H1 (cell line): Measurements from ENCODE around the gene ATAD3B. TPM values are rescaled to one million over a fixed set of nuclear protein-coding genes. Genes with fewer than 3 reads are reported as not detected.

Experiments
- CTCF ChIA-PET: fragments of 300-600 bp; sonication (Branson Sonifier 250); formaldehyde crosslinking; loops from one replicate; lab custom pipeline; 2021; ENCODE audit not compliant: partially characterized antibody; lab: Charles Lee
- POLR2A ChIA-PET: fragments of 300-600 bp; sonication (Branson Sonifier 250); formaldehyde crosslinking; loops from one replicate; lab custom pipeline; 2021; ENCODE audit warnings: inconsistent platforms; ENCODE audit not compliant: partially characterized antibody; lab: Charles Lee
- DNase-seq, 2 experiments: peaks; one replicate each; pipeline versions ENCODE4 v3.0.0 to v3.0.0-alpha.2; 2010 to 2022; ENCODE audit warnings: low spot score in 2 of 2, low read depth in 1 of 2, mixed read lengths in 1 of 2
- FAIRE-seq: peaks from 2 replicates; lab custom pipeline; 2011; peaks lifted over from hg19 to GRCh38; lab: Jason Lieb, UNC
- H2AFZ ChIP-seq: 2 replicates; pipeline ENCODE4 v1.8.1; 2012; ENCODE audit warnings: low read length, inconsistent platforms
- H2AK5ac ChIP-seq: 2 replicates; pipeline ENCODE4 v1.6.1; 2013; ENCODE audit warnings: low read depth, low read length
- H2BK120ac ChIP-seq: replicated peaks from 2 replicates; pipeline ENCODE3; 2013; ENCODE audit warnings: low read depth, low read length, inconsistent platforms
- H2BK12ac ChIP-seq: 2 replicates; pipeline ENCODE4 v1.6.1; 2013; ENCODE audit warnings: low read depth, low read length
- H2BK15ac ChIP-seq: 2 replicates; pipeline ENCODE4 v1.6.1; 2013; ENCODE audit warnings: low read length
- H2BK20ac ChIP-seq: 2 replicates; pipeline ENCODE4 v1.6.1; 2013; ENCODE audit warnings: low read length
- H2BK5ac ChIP-seq: 2 replicates; pipeline ENCODE4 v1.6.1; 2013; ENCODE audit warnings: low read depth, low read length
- H3K14ac ChIP-seq: 2 replicates; pipeline ENCODE4 v1.6.1; 2013; ENCODE audit warnings: inconsistent platforms; ENCODE audit not compliant: insufficient read length
- H3K18ac ChIP-seq: 2 replicates; pipeline ENCODE4 v1.6.1; 2013; ENCODE audit warnings: low read length; ENCODE audit errors: extremely low read depth
- H3K23ac ChIP-seq: 2 replicates; pipeline ENCODE4 v1.6.1; 2013; ENCODE audit warnings: inconsistent platforms; ENCODE audit not compliant: insufficient read length
- H3K23me2 ChIP-seq: 2 replicates; pipeline ENCODE4 v1.6.1; 2013; ENCODE audit warnings: low read depth, low read length
- H3K27ac ChIP-seq: 2 replicates; pipeline ENCODE4 v1.6.1; 2011; ENCODE audit warnings: low read depth, low read length, inconsistent platforms
- H3K27me3 ChIP-seq, 4 experiments: replicated peaks in 1 of 4; 1 replicate in 1 of 4; 2 replicates in 3 of 4; pipeline versions ENCODE4 v1.6.1 to v1.8.1; 2011 to 2013; ENCODE audit warnings: low read length in 3 of 4, mild to moderate bottlenecking in 3 of 4, inconsistent platforms in 2 of 4, mixed read lengths in 2 of 4, moderate library complexity in 1 of 4; ENCODE audit not compliant: control insufficient read depth in 3 of 4, insufficient read depth in 3 of 4; ENCODE audit errors: extremely low read depth in 1 of 4
- H3K36me3 ChIP-seq, 4 experiments: 2 replicates each; pipeline versions ENCODE4 v1.6.1 to v1.8.1; 2011 to 2013; ENCODE audit warnings: mild to moderate bottlenecking in 4 of 4, low read length in 3 of 4, moderate library complexity in 2 of 4, control low read depth in 1 of 4, inconsistent platforms in 1 of 4; ENCODE audit not compliant: insufficient read depth in 4 of 4, control insufficient read depth in 2 of 4
- H3K4ac ChIP-seq: replicated peaks from 2 replicates; pipeline ENCODE3; 2013; ENCODE audit warnings: low read length, low read depth, mixed read lengths, inconsistent platforms; ENCODE audit not compliant: insufficient read length
- H3K4me1 ChIP-seq, 4 experiments: replicated peaks in 1 of 4; 1 replicate in 1 of 4; 2 replicates in 3 of 4; pipeline versions ENCODE4 v1.6.1 to v1.8.1; 2011 to 2013; ENCODE audit warnings: low read length in 3 of 4, inconsistent platforms in 2 of 4, mixed read lengths in 1 of 4; ENCODE audit not compliant: insufficient read depth in 4 of 4, control insufficient read depth in 3 of 4
- H3K4me2 ChIP-seq, 2 experiments: 2 replicates each; pipeline versions ENCODE4 v1.6.1 to v1.8.1; 2011 to 2013; ENCODE audit warnings: low read depth in 2 of 2, low read length in 2 of 2, control low read depth in 1 of 2, inconsistent platforms in 1 of 2, mild to moderate bottlenecking in 1 of 2; ENCODE audit not compliant: insufficient read depth in 1 of 2
- H3K4me3 ChIP-seq, 4 experiments: fragments of 200-600, 300-600 bp in 1 of 4; sonication (generic), shearing (Covaris generic), sonication (Bioruptor Twin) in 1 of 4; 2 replicates each; pipeline versions ENCODE4 v1.5.1 to v1.8.1; 2011 to 2016; ENCODE audit warnings: low read length in 4 of 4, low read depth in 3 of 4, control low read depth in 2 of 4, inconsistent platforms in 2 of 4, mild to moderate bottlenecking in 2 of 4, mixed read lengths in 1 of 4, moderate library complexity in 1 of 4; ENCODE audit not compliant: insufficient read depth in 2 of 4; ENCODE audit errors: extremely low read depth in 1 of 4
- H3K56ac ChIP-seq: replicated peaks from 2 replicates; pipeline ENCODE3; 2013; ENCODE audit warnings: low read depth, mild to moderate bottlenecking, mixed read lengths, low read length, inconsistent platforms; ENCODE audit not compliant: insufficient read length
- H3K79me1 ChIP-seq: 2 replicates; pipeline ENCODE4 v1.6.1; 2013; ENCODE audit warnings: low read depth, low read length, control low read depth
- H3K79me2 ChIP-seq, 2 experiments: 2 replicates each; pipeline versions ENCODE4 v1.6.1 to v1.8.1; 2012 to 2013; ENCODE audit warnings: low read length in 2 of 2, mild to moderate bottlenecking in 2 of 2, inconsistent platforms in 1 of 2; ENCODE audit not compliant: insufficient read depth in 2 of 2, control insufficient read depth in 1 of 2
- H3K9ac ChIP-seq, 4 experiments: replicated peaks in 1 of 4; 1 replicate in 1 of 4; 2 replicates in 3 of 4; pipeline versions ENCODE4 v1.6.1 to v1.8.1; 2011 to 2013; ENCODE audit warnings: low read depth in 3 of 4, low read length in 3 of 4, control low read depth in 2 of 4, mild to moderate bottlenecking in 2 of 4, moderate library complexity in 2 of 4, inconsistent platforms in 1 of 4; ENCODE audit errors: extremely low read depth in 1 of 4
- H3K9me3 ChIP-seq, 2 experiments: 2 replicates each; pipeline versions ENCODE4 v1.6.1 to v1.8.1; 2012 to 2013; ENCODE audit warnings: mild to moderate bottlenecking in 2 of 2, moderate library complexity in 2 of 2, control low read depth in 1 of 2, inconsistent platforms in 1 of 2, low read depth in 1 of 2, low read length in 1 of 2, mixed read lengths in 1 of 2; ENCODE audit not compliant: insufficient read depth in 2 of 2
- H4K20me1 ChIP-seq, 2 experiments: replicated peaks in 1 of 2; 2 replicates each; pipeline versions ENCODE3 to v1.8.1; 2011 to 2013; ENCODE audit warnings: inconsistent platforms in 2 of 2, low read length in 2 of 2, mild to moderate bottlenecking in 1 of 2; ENCODE audit not compliant: insufficient read depth in 2 of 2, control insufficient read depth in 1 of 2
- H4K5ac ChIP-seq: 2 replicates; pipeline ENCODE4 v1.6.1; 2013; ENCODE audit warnings: low read length, low read depth, mixed read lengths, inconsistent platforms; ENCODE audit not compliant: insufficient read length
- H4K8ac ChIP-seq: 2 replicates; pipeline ENCODE4 v1.8.0; 2013; ENCODE audit warnings: mild to moderate bottlenecking, moderate library complexity, low read length, inconsistent platforms; ENCODE audit not compliant: insufficient read depth; ENCODE audit errors: extremely low read depth
- H4K91ac ChIP-seq: replicated peaks from 2 replicates; pipeline ENCODE3; 2013; ENCODE audit warnings: low read length, mixed read lengths, inconsistent platforms; ENCODE audit not compliant: insufficient read length
- CBX8 ChIP-seq: fragments of 300-800, 300-1000 bp; sonication (generic); IDR thresholded peaks from 2 replicates; pipeline ENCODE4 v1.7.1; 2016; ENCODE audit warnings: low read depth, low read length, borderline replicate concordance
- CHD1 ChIP-seq: IDR thresholded peaks from 2 replicates; pipeline ENCODE4 v1.6.1; 2012; ENCODE audit warnings: low read depth, low read length, improper control_type of control experiment
- PHF8 ChIP-seq: fragments of 200-600 bp; sonication (generic); conservative IDR thresholded peaks from 2 replicates; pipeline ENCODE4 v1.7.1; 2012; ENCODE audit warnings: low read depth, mild to moderate bottlenecking, inconsistent platforms, low read length, moderate library complexity
- POLR2AphosphoS5 ChIP-seq: IDR thresholded peaks from 2 replicates; pipeline ENCODE4 v1.6.1; 2011; ENCODE audit warnings: low read depth, low read length
- TBP ChIP-seq: IDR thresholded peaks from 2 replicates; pipeline ENCODE4 v1.6.1; 2011; ENCODE audit warnings: low read depth, low read length, improper control_type of control experiment
- TCF12 ChIP-seq: IDR thresholded peaks from 2 replicates; pipeline ENCODE4 v1.6.1; 2011; ENCODE audit warnings: low read depth, mild to moderate bottlenecking, low read length
- WGBS, 2 experiments: shearing (Covaris generic) in 1 of 2; methylation state at CpG; one replicate each; pipeline versions ENCODE4 v1.1.6 to v1.1.7; 2013 to 2015; ENCODE audit warnings: low lambda C conversion rate in 2 of 2, mixed read lengths in 2 of 2, inconsistent platforms in 1 of 2, low coverage in 1 of 2, missing lambda C conversion rate in 1 of 2; ENCODE audit not compliant: insufficient replicate concordance in 2 of 2, insufficient coverage in 1 of 2, insufficient read length in 1 of 2; ENCODE audit errors: extremely low coverage in 1 of 2, missing lambda C conversion rate in 1 of 2; 5-methylcytosine and 5-hydroxymethylcytosine counted together
- polyA plus RNA-seq, 7 experiments: library from polyadenylated mRNA; depleted of rRNA in 3 of 7; stranded (reverse) in 5 of 7; unstranded in 2 of 7; fragments of >200 nt in 5 of 7; fragments of 200-250 nt in 2 of 7; gene quantifications; 1 replicate in 5 of 7; 2 replicates in 1 of 7; 4 replicates in 1 of 7; pipeline versions ENCODE4 v1.2.1 to v1.2.3, GENCODE V29; 2011 to 2013; ENCODE audit warnings: missing spikeins in 2 of 7, mixed read lengths in 2 of 7
- total RNA-seq: library from RNA; stranded (reverse); fragmentation: NEBNext Ultra II Directional; extraction: Animal tissue kit (Norgen Biotek cat#: 25700); gene quantifications from 2 replicates; pipeline ENCODE4 v1.2.1, GENCODE V29; 2021
- TF ChIP-seq, protein P1 (sequence below): IDR thresholded peaks from 2 replicates; pipeline ENCODE4 v1.6.1; 2011; ENCODE audit warnings: low read depth, mild to moderate bottlenecking, low read length; ENCODE audit not compliant: insufficient read depth
- TF ChIP-seq, protein P2 (sequence below): IDR thresholded peaks from 2 replicates; pipeline ENCODE4 v1.6.1; 2012; ENCODE audit warnings: low read length, inconsistent platforms

Gene ATAD3B
- total and polyA plus RNA-seq, 2 of the 8 experiments (the other 6 are each of a cell fraction or from before 2014, with no cell fraction given), result 31.3 to 63.0 TPM

DNA sequence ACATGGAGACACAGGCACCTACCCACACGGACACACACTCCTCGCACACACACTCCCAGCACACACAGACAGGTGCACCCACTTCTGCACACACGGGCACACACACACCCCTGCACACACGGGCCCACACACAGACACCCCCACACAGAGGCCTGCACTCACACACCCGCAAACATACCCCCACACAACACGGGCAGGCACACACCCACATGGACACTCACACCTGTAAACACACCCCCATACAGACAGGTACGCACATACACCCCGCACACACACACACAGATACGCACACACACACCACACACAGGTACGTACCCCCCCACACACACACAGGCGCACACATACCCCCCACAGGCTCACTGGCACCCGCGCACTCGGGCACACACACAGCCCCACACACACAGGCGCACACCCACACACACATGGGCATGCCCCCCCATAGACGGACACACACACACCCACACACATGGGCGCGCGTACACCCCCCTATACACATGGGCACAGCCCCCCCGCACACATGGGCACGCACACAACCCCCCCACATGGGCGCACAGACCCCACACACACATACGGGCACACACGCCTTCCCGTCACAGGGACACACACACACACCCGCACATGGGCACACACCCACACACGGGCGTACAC lies 46.5 kb downstream of the ATAD3B start:
- no peaks in the 10 kb centered on the region for H3K23me2 ChIP-seq
- no peak overlapping the region for H2BK20ac ChIP-seq
- H3K56ac ChIP-seq, result no peak overlapping the region
- H4K20me1 ChIP-seq, result peaks cover 0 to 7% of the 10 kb centered on the region in 2 experiments
- no peak overlapping the region for H2BK12ac ChIP-seq
- no peak overlapping the region for H3K27ac ChIP-seq
- no peaks in the 10 kb centered on the region for H3K4me1 ChIP-seq
- CTCF ChIA-PET, result no interaction called here
- H2BK15ac ChIP-seq, result no peak overlapping the region
- peaks cover 8 to 31% (median 15%) of the 10 kb centered on the region in 4 experiments for H3K36me3 ChIP-seq
- no peak overlapping the region for H2BK5ac ChIP-seq
- peaks cover 2% of the 10 kb centered on the region for H3K79me1 ChIP-seq
- H3K27me3 ChIP-seq, result no peaks in the 10 kb centered on the region
- no peak overlapping the region for H2AK5ac ChIP-seq
- no peak overlapping the region for H3K4me3 ChIP-seq
- no peak overlapping the region for H3K14ac ChIP-seq
- H3K4ac ChIP-seq, result no peak overlapping the region
- H3K4me2 ChIP-seq, result no peak overlapping the region
- H2BK120ac ChIP-seq, result no peak overlapping the region
- no peaks in the 10 kb centered on the region for H3K9me3 ChIP-seq
- peaks cover 0 to 2% of the 10 kb centered on the region in 2 experiments; a peak in 1 of 4 replicates for H3K79me2 ChIP-seq
- no peak overlapping the region for H4K91ac ChIP-seq
- H4K8ac ChIP-seq, result no peak overlapping the region
- POLR2A ChIA-PET, result no interaction called here
- no peak for DNase-seq
- 91% methylated on average over 22 of the region's 28 CpGs; no CpG with 5 or more reads in 1 of the 2 experiments for WGBS, 2 experiments
- no peak overlapping the region for H4K5ac ChIP-seq
- no peak overlapping the region for H3K9ac ChIP-seq
- no peak overlapping the region for H3K23ac ChIP-seq
- H2AFZ ChIP-seq, result no peak overlapping the region
- H3K18ac ChIP-seq, result no peak overlapping the region
- no peak for FAIRE-seq
- TF ChIP-seq, protein P1, sequence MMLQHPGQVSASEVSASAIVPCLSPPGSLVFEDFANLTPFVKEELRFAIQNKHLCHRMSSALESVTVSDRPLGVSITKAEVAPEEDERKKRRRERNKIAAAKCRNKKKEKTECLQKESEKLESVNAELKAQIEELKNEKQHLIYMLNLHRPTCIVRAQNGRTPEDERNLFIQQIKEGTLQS, result no peak
- TF ChIP-seq TBP (no peak), TCF12 (no peak), POLR2AphosphoS5 (no peak), CHD1 (no peak), CBX8 (no peak), PHF8 (no peak)
- TF ChIP-seq, protein P2, sequence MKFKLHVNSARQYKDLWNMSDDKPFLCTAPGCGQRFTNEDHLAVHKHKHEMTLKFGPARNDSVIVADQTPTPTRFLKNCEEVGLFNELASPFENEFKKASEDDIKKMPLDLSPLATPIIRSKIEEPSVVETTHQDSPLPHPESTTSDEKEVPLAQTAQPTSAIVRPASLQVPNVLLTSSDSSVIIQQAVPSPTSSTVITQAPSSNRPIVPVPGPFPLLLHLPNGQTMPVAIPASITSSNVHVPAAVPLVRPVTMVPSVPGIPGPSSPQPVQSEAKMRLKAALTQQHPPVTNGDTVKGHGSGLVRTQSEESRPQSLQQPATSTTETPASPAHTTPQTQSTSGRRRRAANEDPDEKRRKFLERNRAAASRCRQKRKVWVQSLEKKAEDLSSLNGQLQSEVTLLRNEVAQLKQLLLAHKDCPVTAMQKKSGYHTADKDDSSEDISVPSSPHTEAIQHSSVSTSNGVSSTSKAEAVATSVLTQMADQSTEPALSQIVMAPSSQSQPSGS, result no peak
